Prostate gland (tissue), 2 donors: ENCODE results near the gene MRPS18A.

Experiments used
- CTCF ChIP-seq, 4 experiments: fragments of 200-600 bp in 2 of 4; fragments of 450-650 bp in 2 of 4; sonication (generic) in 2 of 4; IDR thresholded peaks; 1 replicate in 3 of 4; 2 replicates in 1 of 4; pipeline ENCODE4 v1.5.1; 2016 to 2019; ENCODE audit warnings: antibody characterized with exemption in 4 of 4, mild to moderate bottlenecking in 2 of 4, moderate library complexity in 2 of 4
- POLR2AphosphoS5 ChIP-seq: sonication (generic); formaldehyde crosslinking; IDR thresholded peaks from one replicate; pipeline ENCODE4 v1.6.1; 2017; ENCODE audit warnings: antibody characterized with exemption

GRCh38 chr6:43735642-43736199 lies 48.1 kb upstream of the MRPS18A start:
- TF ChIP-seq CTCF (IDR thresholded peaks at IDR 0.05) (no peak), POLR2AphosphoS5 (no peak)
